Adrenal gland (tissue), 12 donors: ENCODE data around the gene SNRPD1. TPM values are rescaled to one million over a fixed set of nuclear protein-coding genes. Genes with fewer than 3 reads are reported as not detected.

Experiments used
- DNase-seq, 7 donors: peaks; one replicate each; pipeline ENCODE4 v3.0.0-alpha.2; 2019 to 2020
- H3K27ac ChIP-seq, 5 donors: fragments of 200-600 bp; sonication (generic) in 4 of 5; 1 replicate in 3 of 5; 2 replicates in 2 of 5; pipeline versions ENCODE4 v1.5.1 to v1.8.0; 2016 to 2020; ENCODE audit warnings: mild to moderate bottlenecking in 1 of 5
- H3K27me3 ChIP-seq: fragments of 200-600 bp; 2 replicates; pipeline ENCODE4 v1.8.0; 2021
- H3K36me3 ChIP-seq, 2 donors: fragments of 200-600 bp; replicated peaks in 1 of 2; 1 replicate in 1 of 2; 2 replicates in 1 of 2; pipeline versions ENCODE4 v1.5.1 to v1.8.0; 2018 to 2022
- H3K4me1 ChIP-seq, 2 donors: fragments of 200-600 bp; replicated peaks in 1 of 2; 1 replicate in 1 of 2; 2 replicates in 1 of 2; pipeline versions ENCODE4 v1.5.1 to v1.8.0; 2018 to 2021
- H3K4me3 ChIP-seq, 4 donors: fragments of 200-600 bp; sonication (generic) in 3 of 4; one replicate each; pipeline ENCODE4 v1.5.1; 2016 to 2018
- H3K9me3 ChIP-seq, 3 donors: fragments of 200-600 bp; sonication (generic) in 1 of 3; replicated peaks in 1 of 3; 1 replicate in 2 of 3; 2 replicates in 1 of 3; pipeline versions ENCODE4 v1.5.1 to v1.8.0; 2016 to 2021
- CTCF ChIP-seq, 6 experiments: fragments of 450-650 bp in 4 of 6; fragments of 200-600 bp in 2 of 6; sonication (generic) in 1 of 6; IDR thresholded peaks; 1 replicate in 5 of 6; 2 replicates in 1 of 6; pipeline versions ENCODE4 v1.5.1 to v1.8.0; 2016 to 2021; ENCODE audit warnings: antibody characterized with exemption in 6 of 6, mild to moderate bottlenecking in 2 of 6, moderate library complexity in 1 of 6
- POLR2A ChIP-seq, 2 donors: fragments of 450-650 bp; IDR thresholded peaks; one replicate each; pipeline ENCODE4 v1.6.1; 2017; ENCODE audit warnings: antibody characterized with exemption in 2 of 2, mild to moderate bottlenecking in 2 of 2, moderate library complexity in 1 of 2
- WGBS, 4 donors: extraction: QIAGEN DNeasy Blood & Tissue Kit in 2 of 4; methylation state at CpG; one replicate each; pipeline versions ENCODE4 v1.1.5 to v1.1.7; 2013 to 2017; 5-methylcytosine and 5-hydroxymethylcytosine counted together
- intact Hi-C, 2 donors: fragments of 100-400 bp; cut with DNase I; formaldehyde crosslinking; loops; one replicate each; pipeline versions ENCODE4 v1.14.1 to v1.15.0; 2022 to 2023
- microRNA-seq, 3 donors: library from miRNA; unstranded; fragments of <30 nt; microRNA quantifications; one replicate each; pipeline ENCODE4, GENCODE V29; 2017 to 2020
- polyA plus RNA-seq, 3 donors: library from polyadenylated mRNA; stranded (reverse); fragments of 200-250 nt in 2 of 3; fragments of 350-450 nt in 1 of 3; fragmentation: Illumina TruSeq in 1 of 3; extraction: RNeasy Lipid Tissue Mini Kit (QIAGEN cat#74804) in 1 of 3; gene quantifications; one replicate each; pipeline ENCODE4 v1.2.3, GENCODE V29; 2013 to 2014
- small RNA-seq, 2 donors: library from RNA; depleted of rRNA; stranded (forward); fragments of <200 nt; gene quantifications; one replicate each; pipeline ENCODE3, GENCODE V24; 2016
- total RNA-seq, 9 donors: library from RNA; depleted of rRNA in 4 of 9; stranded (reverse); fragments of >200 nt in 4 of 9; fragments of 120-200 nt in 1 of 9; fragmentation: NEBNext Ultra II Directional in 1 of 9; extraction: Animal tissue kit (Norgen Biotek cat#: 25700) in 1 of 9; gene quantifications; one replicate each; pipeline versions ENCODE4 v1.1.0 to v1.2.4, GENCODE V29; 2013 to 2023
- donor health status: healthy with polysubstance abuse.
- donor health status: Bipolar disorder and iron deficiency.
- donor health status: DM: yes; HTN: yes; CAD: no.
- donor health status: DM: no; HTN: no; CAD: no.
- donor health status: DM: no; HTN: no; CAD: no.
- donor health status: DM: yes; HTN: yes; CAD: no.

SNRPD1 gene
- total and polyA plus RNA-seq, 12 donors = 2.6 to 104 (median 18.6) TPM

- H3K4me3 ChIP-seq = no peak overlapping the region
- H3K9me3 ChIP-seq = no peaks in the 10 kb centered on the region
- no peaks in the 10 kb centered on the region for H3K36me3 ChIP-seq
- H3K4me1 ChIP-seq = peaks cover 0 to 10% of the 10 kb centered on the region in 2 donors
- intact Hi-C loops = no loop called here
- WGBS, 4 donors = 94 to 100% (median 97%) methylated on average over 6 of the region's 6 CpGs
- no peaks in the 10 kb centered on the region for H3K27me3 ChIP-seq
- no peak for TF ChIP-seq POLR2A (IDR thresholded peaks at IDR 0.05)
- no peak for TF ChIP-seq CTCF (IDR thresholded peaks at IDR 0.05)
- H3K27ac ChIP-seq = no peak overlapping the region
- DNase-seq = no peak
These were observed 68.0 kb downstream of the SNRPD1 start for GRCh38 chr18:21680161-21680560.

DNA sequence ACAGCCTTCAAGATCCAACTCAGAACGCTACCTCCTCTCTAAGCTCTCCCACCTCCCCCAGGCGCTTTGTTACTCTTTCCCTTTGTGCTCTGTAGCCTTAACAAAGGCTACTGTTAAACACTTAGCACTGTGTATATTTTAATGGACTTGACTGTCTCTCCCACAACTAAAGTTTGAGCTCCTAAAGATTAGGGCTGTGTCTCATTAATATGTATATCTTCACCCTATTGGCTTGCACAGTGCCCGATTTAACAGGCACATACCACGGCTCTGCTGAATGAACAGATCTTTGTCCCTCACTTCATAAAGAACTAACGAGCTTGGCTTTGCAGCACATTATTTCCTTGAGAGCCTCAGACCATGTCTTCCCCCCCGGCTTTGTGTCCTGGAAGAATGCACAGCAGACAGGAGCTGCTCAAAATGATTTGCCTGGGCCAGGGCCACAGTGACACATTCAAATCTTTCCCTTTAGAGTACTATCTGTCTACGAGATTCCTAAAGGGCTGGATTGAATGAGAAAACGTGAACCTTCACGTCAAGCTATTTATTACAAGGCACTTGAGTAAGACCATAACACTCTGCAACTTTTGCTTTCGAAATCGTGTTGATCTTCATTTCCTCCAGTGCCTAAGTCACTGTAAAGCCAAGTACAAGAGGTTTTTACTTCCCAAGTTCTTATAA lies 70.4 kb downstream of the SNRPD1 start:
- peak overlapping the region in 4 of 5 donors; percentile 3 to 77 (median 49) for H3K27ac ChIP-seq
- H3K27me3 ChIP-seq = no peaks in the 10 kb centered on the region
- TF ChIP-seq CTCF (IDR thresholded peaks at IDR 0.05) (no peak), POLR2A (IDR thresholded peaks at IDR 0.05) (no peak)
- DNase-seq = no peak
- H3K4me3 ChIP-seq = peak overlapping the region in 1 of 4 donors; percentile 42
- H3K4me1 ChIP-seq = peaks cover 0 to 18% of the 10 kb centered on the region in 2 donors
- H3K36me3 ChIP-seq = no peaks in the 10 kb centered on the region
- 52 to 69% (median 58%) methylated on average over 11 of the region's 11 CpGs for WGBS, 4 donors
- intact Hi-C loops = no loop called here
- no peaks in the 10 kb centered on the region for H3K9me3 ChIP-seq

Small RNA genes within 50 kb of the gene (microRNA-seq; reads per million reads assigned to microRNA genes)
- 0.38 to 0.85 (median 0.45) reads per million in 3 donors for gene MIR320C1

Small RNA genes within 50 kb of the gene (small RNA-seq; reads per million reads assigned to genes)
- gene MIR320C1 = 0 reads per million in 2 donors

Other genes with a start within 250 kb of the SNRPD1 start
- gene ESCO1, start 11.6 kb upstream of the SNRPD1 start, total RNA-seq = 10 to 100 TPM in 6 of 9 donors, 1 to 10 TPM in 3; 6.7 to 34.2 (median 11.5) TPM
- 10 to 100 TPM in 2 of 3 donors, 1 to 10 TPM in 1; 9.4 to 16.8 (median 13.4) TPM for gene ESCO1, start 11.6 kb upstream of the SNRPD1 start, polyA plus RNA-seq
- gene ABHD3, start 92.5 kb downstream of the SNRPD1 start, total RNA-seq = 10 to 100 TPM in 5 of 9 donors, 1 to 10 TPM in 4; 2.6 to 25.2 (median 10.3) TPM
- gene ABHD3, start 92.5 kb downstream of the SNRPD1 start, polyA plus RNA-seq = 10 to 100 TPM in 2 of 3 donors, 1 to 10 TPM in 1; 8.5 to 13.4 (median 13.1) TPM
- 10 to 100 TPM; 13.8 to 50.1 (median 22.2) TPM for gene MIB1, start 128.5 kb downstream of the SNRPD1 start, total RNA-seq
- gene MIB1, start 128.5 kb downstream of the SNRPD1 start, polyA plus RNA-seq = 10 to 100 TPM in 1 of 3 donors, 1 to 10 TPM in 2; 3.1 to 13.0 (median 3.5) TPM